Measurements from ENCODE around the gene CORO2B.
"Not testable (repeated sequence)": the region's sequence is repeated elsewhere in the genome, so short reads cannot be mapped to it uniquely, and the experiment has no call there.

Gene CORO2B

DNA sequence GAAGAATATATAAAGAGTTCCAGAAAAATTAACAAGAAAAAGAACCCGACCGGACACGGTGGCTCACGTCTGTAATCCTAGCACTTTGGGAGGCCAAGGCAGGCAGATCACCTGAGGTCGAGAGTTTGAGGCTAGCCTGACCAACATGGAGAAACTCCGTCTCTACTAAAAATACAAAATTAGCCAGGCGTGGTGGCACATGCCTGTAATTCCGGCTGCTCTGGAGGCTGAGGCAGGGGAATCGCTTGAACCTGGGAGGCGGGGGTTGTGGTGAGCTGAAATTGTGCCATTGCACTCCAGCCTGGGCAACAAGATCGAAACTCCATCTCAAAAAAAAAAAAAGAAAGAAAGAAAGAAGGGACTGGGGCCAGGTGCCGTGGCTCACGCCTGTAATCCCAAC is 68.6 kb downstream of the CORO2B start:
- DNase-seq, result not testable (repeated sequence)

DNA sequence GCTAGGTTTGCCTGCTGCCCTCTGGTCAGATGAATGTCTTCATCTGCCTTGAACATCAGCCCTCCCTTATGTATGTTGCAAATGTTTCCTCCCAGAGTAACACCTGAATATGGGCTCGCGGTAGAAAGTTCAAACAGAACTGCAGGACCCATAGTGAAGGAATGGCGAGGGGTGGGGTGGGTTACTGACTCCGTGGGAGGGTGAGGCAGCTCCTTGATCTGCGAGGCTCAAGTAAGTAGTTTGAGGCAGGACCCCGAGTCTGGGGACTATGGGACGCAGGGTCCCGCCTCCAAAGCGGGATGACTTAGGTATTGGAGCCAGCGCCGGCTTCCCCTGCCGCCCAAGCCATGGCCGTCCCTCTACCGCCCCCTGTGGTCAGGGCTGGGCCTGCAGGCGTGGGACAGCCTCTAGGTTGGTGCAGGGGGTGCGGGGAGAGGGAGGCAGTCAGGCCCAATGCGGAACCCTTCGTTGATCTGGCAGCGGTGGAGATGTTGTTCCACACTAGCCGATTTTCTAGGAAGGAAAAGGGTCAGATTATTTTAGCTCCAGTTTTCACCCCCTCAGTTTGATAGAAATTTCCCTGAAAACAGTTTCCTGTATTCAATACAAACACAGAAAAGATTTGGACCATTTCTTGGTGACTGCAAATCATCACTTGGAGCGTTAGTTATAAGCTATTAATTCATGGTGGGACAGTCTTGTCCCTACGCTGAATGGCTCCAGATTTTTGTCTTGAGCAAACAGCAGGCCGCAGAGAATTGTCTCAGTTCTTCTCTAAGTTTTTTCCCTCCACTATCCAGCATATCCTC is 72.3 kb downstream of the CORO2B start:
- no peak for DNase-seq

DNA sequence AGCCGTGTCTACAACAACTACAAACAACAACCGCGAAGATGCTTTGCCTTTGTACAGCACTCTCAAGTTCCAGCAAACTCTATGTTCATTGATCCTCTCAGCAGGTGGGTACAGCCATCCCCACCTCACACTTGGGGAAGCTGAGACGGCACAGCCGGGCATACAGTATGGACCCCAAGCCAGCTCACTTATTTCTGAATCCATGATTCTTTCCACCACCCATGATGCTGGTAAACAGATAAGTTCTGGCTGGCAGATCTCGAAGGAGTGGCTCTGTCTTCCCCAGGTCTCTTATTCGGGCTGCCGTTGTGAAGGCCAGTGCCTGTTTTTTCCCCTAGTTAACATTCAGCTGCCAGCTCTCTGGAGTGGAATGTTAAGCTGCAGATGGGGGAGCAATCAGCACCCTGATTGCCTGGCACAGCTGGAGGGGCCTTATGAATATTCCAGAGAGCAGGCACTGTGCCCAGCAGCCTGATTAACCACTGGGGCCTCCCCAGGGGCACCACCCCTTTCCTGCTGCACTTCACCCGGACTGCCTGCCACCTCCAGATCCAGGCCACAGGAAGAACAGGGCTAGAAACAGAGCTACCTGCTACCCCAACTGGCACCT is 73.2 kb downstream of the CORO2B start:
- no peak for DNase-seq

DNA sequence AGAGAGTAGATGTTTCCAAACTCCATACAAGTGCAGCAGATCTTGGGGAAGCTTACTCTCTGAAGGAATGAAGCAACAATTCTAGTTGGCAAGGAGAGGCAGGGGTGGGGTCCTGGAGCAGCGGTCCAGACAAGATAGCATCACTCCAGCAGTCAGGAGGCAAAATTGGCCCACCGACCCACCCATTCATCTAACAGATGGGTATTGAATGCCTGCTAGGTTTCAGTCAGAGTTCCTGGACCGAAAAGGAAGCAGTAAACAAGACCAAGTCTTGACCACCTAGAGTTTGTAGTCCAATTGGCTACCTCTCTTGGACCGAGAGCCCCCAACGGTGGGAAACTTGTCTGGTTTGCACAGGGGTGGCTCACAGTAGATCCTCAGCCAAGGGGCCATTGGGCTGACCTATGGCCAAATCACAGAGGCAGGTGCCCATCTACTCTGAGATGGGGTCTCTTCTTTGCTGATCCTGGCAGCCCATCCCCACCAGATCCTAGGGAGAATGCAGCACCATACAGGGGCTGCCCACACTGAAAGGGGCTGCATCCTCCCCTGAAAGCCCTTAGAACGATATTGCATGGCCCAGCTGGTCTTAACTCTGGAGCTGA is 74.3 kb downstream of the CORO2B start:
- DNase-seq, result no peak

DNA sequence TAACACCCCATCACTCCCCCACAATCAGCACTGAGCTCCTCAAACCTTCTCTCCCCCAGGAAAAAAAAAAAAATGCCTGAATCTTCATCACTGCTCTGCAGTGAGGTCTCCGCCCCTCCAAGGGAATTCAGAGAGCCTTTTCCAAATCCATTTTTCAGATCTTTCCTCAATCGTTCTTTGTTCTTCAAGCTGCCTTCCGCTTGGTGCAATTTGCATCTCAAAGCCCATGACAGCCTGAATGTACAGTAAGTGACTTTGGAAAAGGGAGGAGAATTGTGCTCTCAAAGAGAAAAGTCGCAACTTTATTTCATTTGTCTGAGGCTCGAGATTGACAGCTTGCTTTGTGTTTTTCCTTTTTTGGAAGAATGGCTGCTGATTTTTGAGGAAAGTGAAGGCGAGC is 75.0 kb downstream of the CORO2B start:
- DNase-seq, result no peak

DNA sequence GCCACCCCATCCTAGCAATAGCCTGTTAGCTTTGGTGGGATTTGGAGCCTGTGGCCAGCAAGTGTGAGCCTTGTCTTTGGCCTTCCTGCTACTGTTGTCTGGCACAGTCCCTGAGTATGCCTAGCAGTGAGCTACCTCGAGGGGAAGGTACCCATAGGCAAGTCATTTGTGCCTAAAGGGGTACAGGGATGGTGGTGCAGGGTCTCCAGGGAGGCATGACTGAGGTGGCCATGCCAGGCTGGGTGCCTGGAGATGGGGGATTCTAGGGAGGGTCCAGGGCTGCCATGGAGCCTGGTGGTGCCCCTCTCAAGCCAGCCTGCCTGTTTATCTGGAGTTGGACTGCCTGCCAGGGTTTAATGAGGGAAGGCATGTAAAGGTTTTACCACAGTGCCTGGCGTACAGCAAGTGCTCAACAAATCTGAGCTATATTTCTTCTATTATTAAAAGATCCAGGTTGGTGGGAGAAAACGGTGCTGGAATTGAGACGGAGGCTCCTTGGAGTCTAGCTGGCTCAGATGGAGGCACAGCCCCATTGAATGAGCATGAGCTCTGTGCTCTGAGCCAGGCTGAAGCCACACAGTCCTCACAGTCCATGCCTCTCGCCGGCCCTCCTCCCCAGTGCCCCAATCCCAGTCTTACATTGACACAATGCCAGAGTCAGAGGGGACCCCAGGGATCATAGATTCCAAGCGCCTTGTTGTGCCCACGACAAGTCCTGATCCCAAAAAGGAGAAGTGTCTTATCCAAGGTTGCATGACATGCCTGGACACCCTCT is 76.2 kb downstream of the CORO2B start:
- DNase-seq, result no peak

DNA sequence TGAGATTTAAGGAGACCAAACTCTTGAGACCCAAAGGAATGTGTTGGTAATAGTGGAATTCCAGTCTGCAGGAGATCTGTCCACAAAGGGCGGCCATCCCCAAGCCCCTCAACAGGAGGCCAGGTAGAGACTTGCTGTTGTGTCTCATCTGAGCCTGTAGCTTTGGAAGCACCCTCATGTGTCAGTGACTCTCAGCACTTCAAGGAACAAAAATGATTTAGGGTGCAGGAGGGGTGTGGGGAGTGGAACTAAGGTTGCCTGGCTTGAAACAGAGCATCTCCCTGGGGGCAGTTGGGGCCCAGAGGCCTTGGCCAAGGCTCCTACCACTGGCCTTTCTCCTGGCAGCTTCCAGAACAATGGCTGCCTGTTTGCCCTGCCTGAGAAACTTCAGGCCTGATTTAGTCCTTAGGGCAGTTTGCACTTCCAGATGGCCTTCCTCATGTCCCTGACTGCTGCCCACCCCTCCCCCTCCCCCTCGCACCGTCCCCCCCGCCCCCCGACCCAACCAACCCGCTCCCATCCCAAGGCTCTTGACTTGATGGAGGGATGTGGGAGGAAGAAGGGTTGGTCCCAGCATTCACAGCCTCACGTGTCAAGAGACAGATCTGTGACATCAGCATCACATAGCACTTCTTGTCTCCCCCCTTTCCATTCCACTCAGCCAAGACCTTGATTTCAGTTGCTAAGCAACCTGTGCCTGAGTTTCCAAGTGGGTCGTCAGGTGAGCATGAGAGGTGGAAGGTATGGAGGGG is 77.1 kb downstream of the CORO2B start:
- DNase-seq, result no peak

DNA sequence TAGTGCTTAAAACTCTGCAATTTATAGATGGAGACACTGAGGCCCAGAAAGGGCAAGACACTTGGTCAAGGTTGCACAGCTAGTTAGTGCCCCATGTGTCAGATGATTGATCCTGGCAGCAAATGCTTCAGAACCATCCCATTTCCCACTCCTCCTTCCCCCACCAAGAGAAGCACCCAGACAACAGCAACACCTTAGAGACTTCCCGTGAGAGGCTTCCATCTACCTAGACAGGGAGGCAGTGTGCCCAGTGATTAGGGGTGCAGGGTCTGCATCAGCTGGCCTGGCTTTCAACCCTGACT is 77.6 kb downstream of the CORO2B start:
- no peak for DNase-seq

DNA sequence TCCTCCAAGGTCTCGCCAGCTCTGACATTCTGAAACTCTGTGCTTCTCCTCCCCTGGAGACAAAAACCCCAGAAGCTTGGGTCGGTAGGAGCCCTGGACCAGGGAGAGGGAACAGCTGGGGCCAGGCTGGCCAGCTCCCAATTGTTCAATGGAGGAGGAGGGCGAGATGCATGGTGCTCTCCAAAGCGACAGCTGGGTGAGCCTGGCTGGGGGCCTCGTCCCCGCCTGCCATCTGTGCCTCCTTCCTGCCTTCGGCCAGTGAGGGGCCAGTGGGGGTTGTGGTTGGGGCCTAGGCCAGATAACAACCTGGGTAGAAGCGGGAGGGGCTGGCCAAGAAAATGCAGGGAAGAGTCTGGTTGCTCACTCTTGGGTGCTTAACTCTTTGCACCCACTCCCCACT is 79.4 kb downstream of the CORO2B start:
- DNase-seq, result no peak

DNA sequence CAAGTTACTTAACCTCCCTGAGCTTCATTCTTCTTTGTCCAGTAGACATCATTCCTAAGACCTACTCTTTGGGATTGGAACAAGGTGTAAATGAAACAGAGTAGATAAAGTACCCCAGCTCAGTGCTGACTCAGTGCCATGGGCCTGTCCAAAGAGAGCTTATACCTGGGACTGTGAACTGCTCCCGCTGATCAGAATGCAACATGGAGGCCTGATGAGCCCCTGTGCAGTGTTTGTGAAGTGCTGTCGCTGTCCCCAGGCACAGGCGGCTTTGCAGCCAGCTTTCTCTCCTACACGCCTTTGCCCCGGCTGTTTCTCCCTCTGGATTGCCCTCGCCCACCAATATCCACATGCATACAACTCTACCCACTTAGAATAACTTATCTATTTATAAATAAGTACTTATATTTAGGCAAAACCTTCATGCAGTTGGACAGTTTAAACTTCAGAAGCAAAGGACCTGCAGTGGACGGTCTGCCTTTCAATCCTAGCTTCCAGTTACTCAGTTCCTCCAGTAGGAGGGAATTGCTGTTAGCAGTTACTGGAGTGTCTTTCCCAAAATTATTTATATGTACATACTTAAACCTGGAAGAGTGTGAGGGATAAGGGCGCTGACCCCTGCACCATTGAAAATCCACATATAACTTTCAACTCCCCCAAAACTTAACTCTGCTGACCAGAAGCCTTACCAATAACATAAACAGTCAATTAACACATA is 80.0 kb downstream of the CORO2B start:
- DNase-seq, result no peak

DNA sequence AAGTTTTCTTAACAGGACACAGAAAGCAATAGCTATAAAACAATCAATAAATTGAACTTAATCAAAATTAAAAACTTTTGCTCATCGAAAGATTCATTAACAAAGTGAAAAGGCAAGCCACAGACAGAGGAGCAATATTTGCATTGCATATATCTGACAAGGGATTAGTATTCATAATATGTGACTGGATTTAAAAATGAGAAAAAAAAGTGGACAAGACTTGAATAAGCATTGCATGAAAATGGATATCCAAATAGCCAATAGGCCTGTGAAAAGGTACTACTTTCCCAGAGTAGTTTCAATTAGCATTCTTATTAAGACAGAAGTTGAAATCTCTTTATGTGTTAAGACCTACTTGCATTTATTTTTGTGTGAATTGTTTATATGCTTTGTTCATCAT is 84.7 kb downstream of the CORO2B start:
- no peak for DNase-seq

DNA sequence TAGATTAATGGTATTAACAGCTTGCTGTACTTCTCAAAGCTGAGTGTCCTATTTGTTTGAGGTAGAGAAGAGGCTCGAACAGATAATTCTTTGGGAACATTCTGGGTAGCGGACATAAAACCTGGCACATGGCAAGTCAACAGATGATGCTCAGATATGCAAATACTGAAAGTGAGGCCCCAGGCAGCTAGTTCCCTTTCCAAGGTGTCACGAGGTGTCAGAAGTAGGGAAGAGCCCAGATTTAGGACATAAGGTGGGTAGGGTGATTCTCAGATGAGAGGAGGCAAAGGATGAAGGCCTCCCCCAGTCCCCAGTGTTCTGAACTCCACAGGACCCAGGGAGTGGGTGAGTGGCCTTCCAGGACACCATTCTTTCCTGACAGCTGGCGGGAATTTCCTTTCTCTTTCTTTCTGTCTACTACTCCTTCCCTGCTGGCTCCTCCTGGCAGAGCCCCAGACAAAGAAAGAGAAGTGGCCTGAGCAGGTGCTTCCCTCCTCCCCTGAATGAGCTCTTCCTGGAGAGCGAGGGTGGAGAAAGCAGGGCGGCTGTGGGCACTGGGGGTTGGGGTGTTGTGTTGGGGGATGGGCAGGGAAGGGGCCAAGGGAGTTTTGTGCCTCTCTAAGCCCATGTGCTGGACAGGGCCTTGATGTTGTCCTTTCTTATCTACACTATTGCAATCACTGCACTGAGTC is 87.5 kb downstream of the CORO2B start:
- DNase-seq, result no peak

DNA sequence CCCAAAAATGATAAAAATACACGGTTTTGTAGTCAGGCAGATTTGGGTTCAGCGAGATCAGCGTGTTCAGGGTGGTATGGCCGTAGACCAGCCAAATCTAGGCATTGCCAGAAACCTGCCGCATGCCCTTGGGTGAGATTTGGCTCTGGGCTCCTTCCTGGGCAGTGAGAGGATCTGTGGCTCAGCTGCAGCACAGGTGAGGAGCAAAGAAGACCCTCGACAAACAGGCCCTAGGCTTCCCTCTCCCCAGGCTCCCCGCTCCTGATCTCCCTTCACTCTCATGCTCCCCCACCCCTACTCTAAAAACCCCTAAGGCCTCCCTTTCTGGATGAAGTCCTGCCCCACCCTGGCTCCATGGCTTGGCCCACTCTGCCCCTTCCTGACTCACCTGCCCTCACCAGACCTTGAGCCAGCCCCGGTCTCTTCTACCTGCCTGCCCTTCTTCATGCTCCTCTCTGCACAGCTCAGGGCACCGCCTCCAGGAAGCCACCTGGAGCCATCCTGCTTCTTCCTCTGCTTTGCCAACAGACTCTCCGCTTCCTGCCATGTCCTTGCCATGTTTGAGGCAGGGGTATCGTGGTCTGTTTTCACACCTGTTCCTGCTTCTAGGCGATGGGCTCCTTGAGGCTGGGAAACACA is 88.1 kb downstream of the CORO2B start:
- DNase-seq, result no peak

DNA sequence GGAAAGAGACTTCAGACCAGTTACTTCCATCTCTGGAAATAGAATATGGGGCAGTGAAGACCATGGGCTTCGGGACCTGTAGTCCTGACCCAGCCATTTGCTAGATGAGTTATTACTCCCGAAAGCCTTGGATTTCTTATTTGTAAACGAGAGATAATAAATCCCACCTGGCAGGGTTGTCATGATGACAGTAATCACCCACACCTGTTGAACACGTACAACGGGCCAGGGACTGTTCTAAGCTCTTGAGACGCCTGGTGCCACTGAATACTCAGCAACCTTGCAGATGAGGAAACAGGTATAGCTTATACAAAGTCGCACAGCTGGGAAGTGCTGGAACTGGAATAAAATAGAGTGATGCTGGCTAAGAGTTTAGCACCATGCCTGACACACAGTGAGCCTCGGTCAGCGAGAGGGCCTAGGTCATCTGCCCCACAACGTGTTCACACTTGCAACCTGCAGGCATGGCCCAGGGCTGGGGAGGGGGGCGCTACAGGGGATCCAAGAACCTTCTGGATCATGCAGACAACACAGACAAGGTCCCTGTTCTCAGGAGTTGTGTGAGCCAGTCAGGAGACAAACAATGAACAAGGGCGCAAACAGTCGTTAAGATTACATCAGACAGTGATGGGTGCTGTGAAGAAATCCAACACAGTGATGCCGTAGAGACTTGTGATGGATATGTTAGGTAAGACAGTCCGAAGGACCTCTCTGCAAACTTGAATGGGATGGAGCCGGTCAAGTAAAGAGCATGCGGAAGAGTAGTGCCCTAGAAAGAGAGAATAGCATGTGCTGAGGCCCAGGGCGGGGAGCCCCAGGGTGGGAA is 89.2 kb downstream of the CORO2B start:
- DNase-seq, result no peak

DNA sequence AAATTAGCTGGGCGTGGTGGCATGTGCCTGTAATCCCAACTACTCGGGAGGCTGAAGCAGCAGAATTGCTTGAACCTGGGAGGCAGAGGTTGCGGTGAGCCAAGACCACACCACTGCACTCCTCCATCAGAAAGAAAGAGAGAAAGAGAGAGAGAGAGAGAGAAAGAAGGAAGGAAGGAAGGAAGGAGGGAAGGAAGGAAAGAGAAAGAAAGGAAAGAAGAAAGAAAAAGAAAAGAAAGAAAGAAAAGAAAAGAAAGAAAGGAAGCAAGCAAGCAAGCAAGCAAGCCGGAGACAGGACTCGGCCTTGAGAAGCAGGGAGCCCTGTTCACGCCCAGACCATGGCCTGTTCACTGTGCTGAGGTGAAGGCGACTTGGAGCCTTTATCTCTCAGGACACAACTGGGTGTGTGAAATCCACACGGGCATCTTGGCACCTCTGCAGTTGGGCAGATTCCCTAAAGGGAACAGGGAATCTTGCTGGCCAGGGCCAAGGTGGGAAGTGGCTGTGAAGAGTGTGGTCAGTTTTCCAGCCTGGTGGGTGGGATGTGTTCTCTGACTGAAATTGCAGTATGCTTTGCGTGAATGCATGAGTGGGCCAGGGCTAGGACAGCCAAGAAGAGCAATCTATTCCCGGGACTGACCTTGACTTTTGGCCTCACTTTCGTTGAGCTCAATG is 90.3 kb downstream of the CORO2B start:
- DNase-seq, result no peak

DNA sequence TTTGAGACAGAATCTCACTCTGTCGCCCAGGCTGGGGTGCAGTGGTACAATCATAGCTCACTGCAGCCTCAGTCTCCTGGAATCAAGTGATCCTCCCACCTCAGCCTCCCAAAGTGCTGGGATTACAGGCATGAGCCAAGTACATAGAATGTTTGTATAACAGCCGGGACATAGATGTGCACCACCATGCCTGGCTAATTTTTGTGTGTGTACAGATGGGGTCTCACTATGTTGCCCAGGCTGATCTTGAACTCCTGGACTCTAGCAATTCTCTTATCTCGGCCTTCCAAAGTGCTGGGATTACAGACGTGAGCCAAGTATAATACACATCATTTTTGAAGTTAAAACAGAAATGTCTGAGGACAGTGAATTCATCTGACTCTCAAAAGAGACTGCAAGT is 93.5 kb downstream of the CORO2B start:
- DNase-seq, result no peak

DNA sequence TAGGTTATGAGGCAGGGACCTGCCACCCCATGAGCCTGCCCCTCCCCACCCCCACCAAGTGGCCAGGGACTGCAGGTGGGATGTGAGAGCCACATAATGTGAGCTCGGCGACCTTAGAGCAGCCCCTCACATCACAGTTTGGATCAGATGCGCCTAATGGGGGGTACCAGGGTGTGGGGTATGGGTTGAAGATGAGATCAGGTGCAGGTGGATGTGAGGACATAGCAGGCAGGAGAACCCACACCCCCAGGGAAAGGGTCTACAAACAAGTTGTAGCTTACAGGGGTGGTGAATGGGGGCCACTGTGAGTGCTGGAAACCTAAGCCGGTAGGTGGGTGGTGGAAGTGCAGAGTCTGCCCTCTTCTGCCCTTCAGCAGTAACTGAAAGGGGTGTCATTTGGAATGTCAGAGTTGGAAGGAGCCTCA is 94.0 kb downstream of the CORO2B start:
- peak; percentile 19 for DNase-seq

DNA sequence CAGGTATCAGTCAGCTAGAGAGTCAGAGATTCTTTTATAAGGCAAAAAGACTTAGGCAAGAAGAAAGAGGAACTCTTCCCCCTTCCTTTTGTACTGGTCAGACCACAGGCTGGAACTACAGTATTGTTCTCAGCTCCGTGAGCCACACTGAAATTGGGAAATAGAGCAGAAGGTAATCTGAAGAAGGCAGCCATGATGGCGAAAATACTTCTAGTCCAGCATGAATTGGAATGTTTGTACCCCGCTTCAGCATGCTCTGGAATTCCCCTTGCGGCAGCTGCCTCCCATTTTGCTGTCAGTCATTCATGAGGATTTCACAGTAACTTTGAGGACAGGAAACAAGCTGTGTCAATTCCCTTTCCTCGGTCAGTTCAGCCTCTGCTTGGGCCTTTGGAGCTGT is 96.2 kb downstream of the CORO2B start:
- DNase-seq, result peak; percentile 18

DNA sequence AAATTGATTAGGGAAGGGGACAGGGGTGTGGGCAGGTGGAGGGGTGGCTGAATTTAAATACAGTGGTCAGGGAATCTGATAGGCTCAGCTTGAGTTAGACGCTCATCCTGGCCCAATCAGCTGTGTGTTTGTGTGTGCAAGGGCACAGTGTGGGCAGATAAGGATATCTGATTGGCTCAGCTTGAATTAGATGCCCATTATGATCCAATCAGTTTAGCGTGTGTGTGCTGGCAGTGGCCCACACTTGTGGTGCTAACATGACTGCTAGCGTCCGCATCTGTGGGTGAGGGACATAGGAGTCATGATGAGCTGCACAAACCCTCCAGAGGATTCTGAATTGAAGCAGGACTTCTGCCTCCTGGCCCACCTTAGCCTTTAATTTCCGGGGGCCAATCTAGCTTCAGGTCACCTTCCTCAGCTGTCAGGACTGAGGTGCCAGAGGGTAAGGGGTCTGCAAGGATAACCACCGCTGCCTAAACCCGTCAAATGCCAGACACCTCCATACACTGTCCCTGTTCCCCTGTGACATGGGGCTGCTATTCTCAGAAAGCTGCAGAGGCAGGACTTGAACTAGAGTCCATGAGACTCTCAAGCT is 97.3 kb downstream of the CORO2B start:
- DNase-seq, result no peak
